Bronchial epithelial cell (primary cell): ENCODE data around the gene BRIP1. TPM values are rescaled to one million over a fixed set of nuclear protein-coding genes. Genes with fewer than 3 reads are reported as not detected.

ENCODE experiments used
- DNase-seq: peaks from one replicate; pipeline ENCODE4 v3.0.0-alpha.2; 2010; ENCODE audit warnings: low read depth
- FAIRE-seq: peaks from 2 replicates; lab custom pipeline; 2011; peaks lifted over from hg19 to GRCh38; lab: Jason Lieb, UNC
- H3K27me3 ChIP-seq: 2 replicates; pipeline ENCODE4 v1.5.1; 2011; ENCODE audit warnings: low read length; ENCODE audit not compliant: control insufficient read depth, insufficient read depth
- H3K36me3 ChIP-seq: 2 replicates; pipeline ENCODE4 v1.5.1; 2011; ENCODE audit warnings: low read length; ENCODE audit not compliant: control insufficient read depth, insufficient read depth
- H3K4me3 ChIP-seq: 2 replicates; pipeline ENCODE4 v1.5.1; 2011; ENCODE audit warnings: mild to moderate bottlenecking, low read depth, low read length, control low read depth
- total RNA-seq: library from RNA; depleted of rRNA; stranded (reverse); fragments of >200 nt; gene quantifications from 2 replicates; pipeline ENCODE4 v1.2.1, GENCODE V29; 2014
- TF ChIP-seq, protein P1 (sequence below): IDR thresholded peaks from 2 replicates; pipeline ENCODE4 v1.5.1; 2011; ENCODE audit warnings: mild to moderate bottlenecking, moderate library complexity, low read length, control low read depth, inconsistent platforms; ENCODE audit not compliant: insufficient read depth, severe bottlenecking

The BRIP1 gene
- total RNA-seq, 1 donor from 2014 or later, result 1.1 TPM

DNA sequence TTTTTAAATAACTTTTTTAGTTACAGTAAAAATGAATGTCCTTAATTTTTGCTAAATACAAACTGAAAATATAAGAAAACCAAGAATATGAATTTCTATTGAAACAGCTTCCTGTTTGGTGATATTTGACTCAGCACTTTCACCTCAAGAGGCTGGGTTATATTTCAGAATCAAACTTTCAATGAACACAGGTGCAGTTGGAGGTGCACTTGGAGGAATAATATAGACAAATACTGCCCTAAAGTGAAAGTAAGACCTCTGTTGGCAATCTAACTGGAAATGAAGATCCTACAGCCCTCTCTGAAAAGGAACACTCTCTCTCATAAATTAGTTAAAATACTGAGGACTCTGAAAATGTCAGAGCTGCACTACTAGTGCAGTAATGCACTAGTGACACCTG lies 106.2 kb downstream of the BRIP1 start:
- TF ChIP-seq, protein P1, sequence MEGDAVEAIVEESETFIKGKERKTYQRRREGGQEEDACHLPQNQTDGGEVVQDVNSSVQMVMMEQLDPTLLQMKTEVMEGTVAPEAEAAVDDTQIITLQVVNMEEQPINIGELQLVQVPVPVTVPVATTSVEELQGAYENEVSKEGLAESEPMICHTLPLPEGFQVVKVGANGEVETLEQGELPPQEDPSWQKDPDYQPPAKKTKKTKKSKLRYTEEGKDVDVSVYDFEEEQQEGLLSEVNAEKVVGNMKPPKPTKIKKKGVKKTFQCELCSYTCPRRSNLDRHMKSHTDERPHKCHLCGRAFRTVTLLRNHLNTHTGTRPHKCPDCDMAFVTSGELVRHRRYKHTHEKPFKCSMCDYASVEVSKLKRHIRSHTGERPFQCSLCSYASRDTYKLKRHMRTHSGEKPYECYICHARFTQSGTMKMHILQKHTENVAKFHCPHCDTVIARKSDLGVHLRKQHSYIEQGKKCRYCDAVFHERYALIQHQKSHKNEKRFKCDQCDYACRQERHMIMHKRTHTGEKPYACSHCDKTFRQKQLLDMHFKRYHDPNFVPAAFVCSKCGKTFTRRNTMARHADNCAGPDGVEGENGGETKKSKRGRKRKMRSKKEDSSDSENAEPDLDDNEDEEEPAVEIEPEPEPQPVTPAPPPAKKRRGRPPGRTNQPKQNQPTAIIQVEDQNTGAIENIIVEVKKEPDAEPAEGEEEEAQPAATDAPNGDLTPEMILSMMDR, result no peak
- no peaks in the 10 kb centered on the region for H3K36me3 ChIP-seq

DNA sequence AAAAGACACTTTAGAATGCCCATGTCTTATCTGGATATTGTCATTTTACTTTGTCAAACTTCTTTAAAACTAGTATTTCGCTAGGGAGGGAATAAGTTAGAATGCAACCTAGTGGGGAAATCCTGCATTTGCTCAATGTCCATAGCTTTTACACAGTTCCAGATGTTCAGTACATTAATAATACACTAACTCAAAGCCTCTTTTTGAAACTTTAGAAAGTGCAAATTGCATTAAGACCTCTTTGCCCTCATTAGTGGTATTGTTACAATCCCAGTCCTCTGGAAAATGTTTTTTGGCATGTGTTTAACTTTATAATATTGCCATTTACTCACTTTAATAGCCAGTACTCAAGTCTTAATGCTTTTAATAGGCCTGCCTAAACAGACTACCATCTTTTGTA lies 106.8 kb downstream of the BRIP1 start:
- no peaks in the 10 kb centered on the region for H3K36me3 ChIP-seq
- DNase-seq, result no peak
- TF ChIP-seq, protein P1, result no peak
- H3K27me3 ChIP-seq, result no peaks in the 10 kb centered on the region
- no peak overlapping the region for H3K4me3 ChIP-seq
- no peak for FAIRE-seq

More for the DNA sequence above, 106.2 kb downstream of the BRIP1 start:
- Histone ChIP-seq H3K27me3 (no peaks in the 10 kb centered on the region), H3K4me3 (no peak overlapping the region)
- DNase-seq, result no peak
- no peak for FAIRE-seq

DNA sequence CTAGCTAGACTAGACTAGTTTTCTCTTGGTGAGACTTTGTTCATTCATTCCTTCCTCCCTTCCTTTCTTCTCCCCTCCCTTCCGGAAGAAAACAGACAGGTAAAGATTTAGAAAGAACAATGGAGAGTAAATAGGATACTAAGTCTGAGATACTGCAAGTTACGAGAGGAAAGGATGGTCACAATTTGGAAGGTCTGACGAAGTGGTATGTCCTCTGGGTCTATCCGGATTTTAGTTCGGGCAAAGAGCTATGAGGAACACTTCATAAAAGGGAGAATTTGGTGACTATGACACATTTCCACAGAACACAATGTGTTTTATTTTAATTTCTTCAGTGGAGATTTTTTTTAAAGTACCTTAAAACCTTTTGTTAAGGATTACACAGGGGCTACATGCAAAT lies 107.7 kb downstream of the BRIP1 start:
- no peak for FAIRE-seq
- H3K36me3 ChIP-seq, result no peaks in the 10 kb centered on the region
- no peaks in the 10 kb centered on the region for H3K27me3 ChIP-seq
- DNase-seq, result no peak
- TF ChIP-seq, protein P1, result no peak
- no peak overlapping the region for H3K4me3 ChIP-seq

DNA sequence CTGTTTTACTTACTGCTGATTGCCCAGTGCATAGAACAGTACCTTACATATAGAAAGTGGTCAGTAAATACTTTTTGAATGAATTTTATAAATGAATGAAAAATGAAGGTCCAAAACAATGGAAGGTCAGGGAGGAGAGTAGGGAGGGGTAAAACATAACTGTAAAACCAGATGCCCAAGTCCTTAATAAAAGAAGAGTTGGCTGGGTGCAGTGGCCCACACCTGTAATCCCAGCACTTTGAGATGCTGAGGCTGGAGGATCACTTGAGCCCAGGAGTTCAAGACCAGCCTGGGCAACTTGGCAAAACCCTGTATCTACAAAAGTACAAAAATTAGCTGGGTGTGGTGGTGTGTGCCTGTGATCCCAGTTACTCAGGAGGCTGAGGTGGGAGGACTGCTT lies 108.2 kb downstream of the BRIP1 start:
- H3K4me3 ChIP-seq, result no peak overlapping the region
- H3K36me3 ChIP-seq, result no peaks in the 10 kb centered on the region
- TF ChIP-seq, protein P1, result no peak
- DNase-seq (no peak), FAIRE-seq (no peak)
- no peaks in the 10 kb centered on the region for H3K27me3 ChIP-seq

DNA sequence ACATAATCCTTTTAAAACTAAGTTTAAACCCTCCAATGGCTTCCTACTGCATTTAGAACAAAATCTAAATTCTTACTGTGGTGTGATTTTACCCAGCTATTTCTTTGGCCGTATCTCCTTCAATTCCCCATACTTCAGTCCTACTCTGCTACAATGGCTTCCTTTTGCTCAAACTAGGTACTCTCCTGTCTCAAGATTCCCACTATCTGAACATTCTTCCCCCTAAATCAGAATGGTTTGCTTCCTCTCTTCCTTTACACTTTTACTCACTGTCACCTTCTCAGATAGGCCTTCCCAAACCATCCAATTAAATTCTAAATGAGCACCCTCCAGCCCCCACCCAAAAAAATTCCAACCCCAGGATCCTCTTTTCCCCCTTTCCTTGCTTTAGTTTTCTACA lies 109.2 kb downstream of the BRIP1 start:
- DNase-seq (no peak), FAIRE-seq (no peak)
- Histone ChIP-seq H3K36me3 (no peaks in the 10 kb centered on the region), H3K4me3 (no peak overlapping the region), H3K27me3 (no peaks in the 10 kb centered on the region)
- TF ChIP-seq, protein P1, result no peak

DNA sequence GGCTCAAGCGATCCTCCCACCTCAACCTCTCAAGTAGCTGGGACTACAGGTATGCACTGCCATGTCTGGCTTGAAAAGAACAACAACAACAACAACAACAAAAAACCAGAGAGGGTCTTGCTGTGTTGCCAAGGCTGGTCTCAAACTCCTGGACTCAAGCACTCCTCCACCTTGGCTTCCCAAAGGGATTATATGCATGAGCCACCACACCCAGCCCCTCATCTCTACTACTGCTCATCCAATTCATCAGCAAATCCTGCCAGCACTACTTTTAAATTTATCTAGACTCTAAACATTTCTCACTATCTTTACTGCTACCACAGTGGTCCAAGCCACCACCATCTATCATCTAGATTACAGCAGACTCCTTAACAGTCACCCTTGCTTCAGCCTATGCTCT lies 109.6 kb downstream of the BRIP1 start:
- H3K27me3 ChIP-seq, result no peaks in the 10 kb centered on the region
- TF ChIP-seq, protein P1, result no peak
- no peak for DNase-seq
- H3K4me3 ChIP-seq, result no peak overlapping the region
- no peaks in the 10 kb centered on the region for H3K36me3 ChIP-seq
- no peak for FAIRE-seq
